ENCODE results near the gene EEFSEC. TPM values are rescaled to one million over a fixed set of nuclear protein-coding genes. Genes with fewer than 3 reads are reported as not detected.

EEFSEC gene
- total RNA-seq, 4 donors from 2014 or later = 25.1 to 43.5 (median 29.5) TPM

DNA sequence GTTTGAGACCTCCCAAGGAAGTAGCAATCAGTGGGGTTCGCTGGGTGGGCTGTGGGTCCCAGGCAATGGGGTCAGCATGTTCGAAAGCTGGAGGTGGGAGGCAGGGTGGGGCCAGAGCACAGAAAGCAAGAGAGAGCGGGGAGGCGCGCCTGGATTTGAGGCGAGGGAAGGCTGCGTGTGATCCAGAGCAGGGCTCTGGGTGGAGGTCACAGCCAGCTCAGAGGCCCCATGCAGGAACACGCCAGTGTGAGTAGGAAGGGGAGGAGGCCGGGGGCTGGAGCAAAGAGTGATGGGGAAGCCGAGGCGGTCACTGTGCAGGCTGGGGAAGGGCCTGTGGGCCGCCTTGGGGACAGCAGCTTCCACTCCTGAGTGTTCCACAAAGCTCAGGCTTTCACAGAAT, 304.7 kb downstream of the EEFSEC start:
- TF ChIP-seq EP300 (IDR thresholded peaks at IDR 0.05) (no peak), POLR2A (IDR thresholded peaks at IDR 0.05) (no peak), CTCF (IDR thresholded peaks at IDR 0.05) (no peak)
- H3K4me3 ChIP-seq = no peak overlapping the region
- 63 to 77% methylated on average over 12 of the region's 12 CpGs for WGBS, 2 donors

More for the DNA sequence above, 304.7 kb downstream of the EEFSEC start:
- Histone ChIP-seq H3K36me3 (no peaks in the 10 kb centered on the region), H3K27me3 (peaks cover 0 to 18% of the 10 kb centered on the region in 2 donors), H3K9me3 (no peaks in the 10 kb centered on the region), H3K27ac (no peak overlapping the region), H3K4me1 (no peaks in the 10 kb centered on the region)
- no peak for DNase-seq (ENCODE audit: low spot score in 2 of 2)

Small RNA genes within 50 kb of the gene (small RNA-seq; reads per million reads assigned to genes)
- not detected for gene RNU6-823P

Other genes starting within 250 kb of the EEFSEC start
- under 1 TPM in 3 of 4 donors, not detected in 1; under 0.01 to 0.87 (median 0.30) TPM for gene KBTBD12, start 238.2 kb upstream of the EEFSEC start, total RNA-seq
- gene SEC61A1, start 101.0 kb upstream of the EEFSEC start, total RNA-seq = 100 to 1,000 TPM in 3 of 4 donors, 10 to 100 TPM in 1; 93.3 to 155 (median 108) TPM
- 10 to 100 TPM; 29.7 to 41.7 (median 34.1) TPM for gene RUVBL1, start 29.7 kb upstream of the EEFSEC start, total RNA-seq